ENCODE measurements around the gene EIF5B.

- TF ChIP-seq EZH2 (IDR thresholded peaks at IDR 0.05; ENCODE audit: borderline replicate concordance, low read depth, low read length, poor library complexity, severe bottlenecking) (no peak), CTCF (conservative IDR thresholded peaks at IDR 0.05; ENCODE audit: low read depth, low read length) (no peak)
Observed at GRCh38 chr2:99436874-99437273, 99.7 kb downstream of the EIF5B start.
